ENCODE results near the gene HENMT1. TPM values are rescaled to one million over a fixed set of nuclear protein-coding genes. Genes with fewer than 3 reads are reported as not detected.

The HENMT1 gene
- total and polyA plus RNA-seq, 12 donors, result 0.36 to 3.0 (median 1.1) TPM

DNA sequence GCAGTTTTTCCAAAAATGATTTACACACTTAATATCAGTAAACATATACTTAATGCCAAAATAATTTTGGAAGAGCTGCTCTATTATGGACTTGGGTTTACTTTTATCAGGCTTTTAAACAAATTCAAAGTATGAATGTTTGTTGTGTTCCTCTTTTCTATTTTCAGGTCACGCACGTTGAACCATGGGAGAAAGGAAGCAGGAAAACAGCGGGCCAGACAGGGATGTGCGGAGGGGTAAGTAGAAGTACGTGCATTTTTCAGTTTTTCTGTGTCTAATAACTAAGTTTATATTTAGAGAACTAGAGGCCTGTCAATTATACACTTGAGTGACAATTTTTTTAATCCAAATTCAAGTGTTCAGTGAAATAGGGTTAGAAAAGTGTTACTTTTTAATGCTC is 34.6 kb upstream of the HENMT1 start:
- peaks cover 0 to 57% (median 44%) of the 10 kb centered on the region in 9 donors for H3K36me3 ChIP-seq
- peaks cover 0 to 57% (median 36%) of the 10 kb centered on the region in 9 donors for H3K4me1 ChIP-seq
- no peak for ATAC-seq
- 61% methylated on average over 5 of the region's 5 CpGs for WGBS, 2 donors
- peak overlapping the region in 2 of 10 donors; percentile 68 to 80 for H3K4me3 ChIP-seq
- H3K27me3 ChIP-seq, result no peaks in the 10 kb centered on the region
- TF ChIP-seq, protein P1, sequence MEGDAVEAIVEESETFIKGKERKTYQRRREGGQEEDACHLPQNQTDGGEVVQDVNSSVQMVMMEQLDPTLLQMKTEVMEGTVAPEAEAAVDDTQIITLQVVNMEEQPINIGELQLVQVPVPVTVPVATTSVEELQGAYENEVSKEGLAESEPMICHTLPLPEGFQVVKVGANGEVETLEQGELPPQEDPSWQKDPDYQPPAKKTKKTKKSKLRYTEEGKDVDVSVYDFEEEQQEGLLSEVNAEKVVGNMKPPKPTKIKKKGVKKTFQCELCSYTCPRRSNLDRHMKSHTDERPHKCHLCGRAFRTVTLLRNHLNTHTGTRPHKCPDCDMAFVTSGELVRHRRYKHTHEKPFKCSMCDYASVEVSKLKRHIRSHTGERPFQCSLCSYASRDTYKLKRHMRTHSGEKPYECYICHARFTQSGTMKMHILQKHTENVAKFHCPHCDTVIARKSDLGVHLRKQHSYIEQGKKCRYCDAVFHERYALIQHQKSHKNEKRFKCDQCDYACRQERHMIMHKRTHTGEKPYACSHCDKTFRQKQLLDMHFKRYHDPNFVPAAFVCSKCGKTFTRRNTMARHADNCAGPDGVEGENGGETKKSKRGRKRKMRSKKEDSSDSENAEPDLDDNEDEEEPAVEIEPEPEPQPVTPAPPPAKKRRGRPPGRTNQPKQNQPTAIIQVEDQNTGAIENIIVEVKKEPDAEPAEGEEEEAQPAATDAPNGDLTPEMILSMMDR (IDR thresholded peaks at IDR 0.05), result no peak
- no peaks in the 10 kb centered on the region for H3K9me3 ChIP-seq
- no peak for DNase-seq
- intact Hi-C loops (cut with DNase I), result loop anchor here in 3 of 10 donors (5.0 to 10.0 kb wide), 4 partner anchors 47 to 119 kb away; partner anchors contain the start of gene STXBP3 (in 1 of the 3)
- peak overlapping the region in 1 of 10 donors; percentile 24 for H3K27ac ChIP-seq

DNA sequence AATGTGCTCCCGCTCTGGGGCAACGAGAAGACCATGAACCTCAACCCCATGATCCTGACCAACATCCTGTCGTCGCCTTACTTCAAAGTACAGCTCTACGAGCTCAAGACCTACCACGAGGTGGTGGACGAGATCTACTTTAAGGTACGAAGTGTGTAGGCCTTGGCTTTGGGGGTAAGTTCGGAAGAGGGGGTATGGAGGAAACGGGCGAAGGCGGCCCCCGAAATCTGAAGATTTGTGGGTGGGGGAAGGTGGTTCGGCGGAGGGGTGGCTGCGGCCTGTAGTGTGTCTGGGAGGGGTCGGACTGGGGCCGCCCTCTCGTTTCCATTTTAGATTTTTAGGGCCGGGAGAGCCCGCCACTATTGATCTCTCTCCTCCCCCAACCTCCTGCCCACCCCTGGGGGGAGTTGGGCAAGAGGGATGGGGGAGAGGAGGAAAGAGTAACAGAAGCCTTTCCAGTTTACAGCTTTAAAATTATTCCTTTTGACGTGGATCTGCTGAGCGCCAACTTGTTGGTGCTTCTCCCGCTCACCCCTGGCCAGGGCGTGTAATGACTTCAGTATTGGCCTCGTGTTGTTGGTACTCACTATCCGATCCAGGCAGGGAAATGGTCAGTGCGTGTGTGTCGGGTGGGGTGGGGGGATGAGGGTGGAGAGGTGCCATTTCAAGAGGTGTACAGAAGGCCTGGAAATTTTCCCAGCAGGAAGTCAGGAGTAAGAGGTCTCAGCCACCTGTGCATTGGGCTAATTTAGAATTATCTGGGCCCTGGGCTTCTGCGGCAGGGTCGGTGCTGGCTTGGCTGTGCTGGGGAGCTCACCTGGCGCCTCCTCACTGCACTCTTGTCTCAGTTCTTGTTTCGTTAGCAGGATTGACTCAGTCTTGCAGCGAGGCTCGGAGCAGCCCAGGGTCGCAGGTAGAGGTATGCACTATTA is 32.1 kb upstream of the HENMT1 start:
- Histone ChIP-seq H3K27me3 (no peaks in the 10 kb centered on the region), H3K36me3 (peaks cover 0 to 31% (median 19%) of the 10 kb centered on the region in 9 donors), H3K4me3 (peak overlapping the region; percentile 60 to 87 (median 82)), H3K27ac (peak overlapping the region; percentile 91 to 99 (median 96)), H3K9me3 (no peaks in the 10 kb centered on the region), H3K4me1 (peaks cover 0 to 48% (median 33%) of the 10 kb centered on the region in 9 donors)
- TF ChIP-seq, protein P1 (IDR thresholded peaks at IDR 0.05), result peak in 3 of 9 donors; percentile 27 to 39 (median 29)
- peak in 1 of 2 donors; percentile 49 for DNase-seq
- intact Hi-C loops (cut with DNase I), result loop anchor here in 7 of 10 donors (1.0 to 10.0 kb wide), 7 partner anchors 48 to 133 kb away; partner anchors contain the start of genes STXBP3 (in 6 of the 7) and EEIG2 (in 1 of the 7)
- peak; percentile 40 to 84 (median 63) for ATAC-seq
- 1% methylated on average over 36 of the region's 36 CpGs for WGBS, 2 donors

DNA sequence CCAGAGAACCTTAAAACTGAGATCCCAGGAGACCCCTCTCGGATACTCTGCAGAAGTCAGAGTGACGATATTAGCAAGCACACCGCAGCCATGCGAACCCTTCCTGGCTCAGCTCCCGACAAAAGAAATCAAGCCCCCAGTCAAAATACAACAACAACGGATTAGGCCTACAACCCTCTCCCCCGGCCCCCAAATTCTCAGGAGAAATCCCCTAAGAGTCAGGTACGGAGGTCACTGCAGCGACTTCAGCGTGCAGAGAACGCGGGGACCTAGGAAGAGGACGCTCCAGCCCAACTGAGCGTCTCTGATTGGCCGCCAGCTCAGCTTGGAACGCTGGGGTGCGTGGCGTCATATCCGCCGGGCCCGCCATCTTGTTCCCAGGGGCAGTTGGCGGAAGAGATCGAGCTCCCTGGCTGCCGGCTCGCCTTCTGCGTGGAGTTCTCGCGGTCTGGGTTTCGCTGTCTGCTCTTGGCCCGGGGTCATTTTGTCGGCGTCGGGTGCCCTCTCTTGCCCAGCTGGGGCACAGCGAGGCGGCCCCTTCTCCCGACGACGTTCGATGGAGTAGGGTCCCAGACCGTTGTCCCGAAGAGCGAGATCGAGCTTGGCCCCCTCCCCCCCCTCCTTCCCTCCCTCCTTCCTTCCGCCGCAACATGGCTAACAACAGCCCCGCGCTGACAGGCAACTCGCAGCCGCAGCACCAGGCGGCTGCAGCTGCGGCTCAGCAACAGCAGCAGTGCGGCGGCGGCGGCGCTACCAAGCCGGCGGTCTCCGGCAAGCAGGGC is 31.2 kb upstream of the HENMT1 start, which contains the start of gene PRPF38B:
TSS of gene PRPF38B (plus strand) at position 369 of the 782 bp plus-strand sequence. CDS start at position 651, 282 bp downstream.
- H3K27ac ChIP-seq, result peak within 1 kb of the TSS; percentile 91 to 99 (median 96)
- peak within 1 kb of the TSS; percentile 60 to 87 (median 82) for H3K4me3 ChIP-seq
- no peaks in the 10 kb centered on the region for H3K9me3 ChIP-seq
- no peaks in the 10 kb centered on the region for H3K27me3 ChIP-seq
- TF ChIP-seq, protein P1 (IDR thresholded peaks at IDR 0.05), result no peak
- peaks cover 0 to 48% (median 33%) of the 10 kb centered on the region in 9 donors for H3K4me1 ChIP-seq
- 0% methylated on average over 57 to 59 of the region's 59 CpGs for WGBS, 2 donors
- intact Hi-C loops (cut with DNase I), result loop anchor here in 7 of 10 donors (1.0 to 10.0 kb wide), 7 partner anchors 47 to 132 kb away; partner anchors contain the start of genes STXBP3 (in 6 of the 7) and EEIG2 (in 1 of the 7)
- H3K36me3 ChIP-seq, result peaks cover 0 to 23% (median 15%) of the 10 kb centered on the region in 9 donors
- ATAC-seq (peak; percentile 98 to 99 (median 99)), DNase-seq (peak; percentile 95)

All from heart right ventricle (tissue), 16 donors.